HEK293 (cell line): ENCODE data around the gene RTBDN.

ENCODE experiments used
- CTCF ChIA-PET: fragments of 350-600 bp; formaldehyde crosslinking; extraction: SDS; loops from one replicate; lab custom pipeline; 2021; ENCODE audit warnings: antibody characterized with exemption; lab: Yijun Ruan, JAX
- POLR2A ChIA-PET: fragments of 300-600 bp; formaldehyde crosslinking; extraction: SDS; loops from one replicate; lab custom pipeline; 2020; ENCODE audit warnings: antibody characterized with exemption, inconsistent platforms; lab: Yijun Ruan, JAX
- H3K27ac ChIP-seq: fragments of 200-500 bp; sonication (Bioruptor generic); 2 replicates; pipeline ENCODE4 v1.5.1; 2014; ENCODE audit warnings: low read depth, low read length, control low read depth, inconsistent platforms; ENCODE audit errors: extremely low read depth
- H3K36me3 ChIP-seq, 2 experiments: fragments of 200-500 bp in 1 of 2; sonication (Bioruptor generic) in 1 of 2; 1 replicate in 1 of 2; 2 replicates in 1 of 2; pipeline ENCODE4 v1.5.1; 2014 to 2017; ENCODE audit warnings: inconsistent platforms in 2 of 2, low read length in 2 of 2; ENCODE audit not compliant: control insufficient read depth in 2 of 2, insufficient read depth in 1 of 2
- H3K4me1 ChIP-seq: fragments of 200-500 bp; sonication (Bioruptor generic); 2 replicates; pipeline ENCODE4 v1.5.1; 2014; ENCODE audit warnings: mild to moderate bottlenecking, low read length, inconsistent platforms; ENCODE audit not compliant: control insufficient read depth, insufficient read depth
- H3K4me3 ChIP-seq: 2 replicates; pipeline ENCODE4 v1.5.1; 2011; ENCODE audit warnings: low read depth, mild to moderate bottlenecking, control low read depth, low read length, moderate library complexity
- H3K9me3 ChIP-seq: fragments of 200-500 bp; sonication (Bioruptor generic); 2 replicates; pipeline ENCODE4 v1.5.1; 2014; ENCODE audit warnings: low read depth, low read length, inconsistent platforms; ENCODE audit not compliant: control insufficient read depth, insufficient read depth
- BCL11A ChIP-seq: fragments of 450-650 bp; formaldehyde crosslinking; IDR thresholded peaks from 2 replicates; pipeline ENCODE4 v1.5.1; 2016; ENCODE audit warnings: low read depth, missing biosample characterization, missing genetic modification characterization
- EGR2 ChIP-seq: fragments of 450-650 bp; formaldehyde crosslinking; IDR thresholded peaks from 2 replicates; pipeline ENCODE4 v1.5.1; 2016; ENCODE audit warnings: low read depth, missing biosample characterization, missing genetic modification characterization
- HOXA7 ChIP-seq: sonication (generic); formaldehyde crosslinking; IDR thresholded peaks from 2 replicates; pipeline ENCODE4 v1.8.1; 2022; ENCODE audit warnings: missing genetic modification reagents, borderline replicate concordance
- KLF8 ChIP-seq: fragments of 450-650 bp; formaldehyde crosslinking; IDR thresholded peaks from 2 replicates; pipeline ENCODE4 v1.5.1; 2016; ENCODE audit warnings: missing biosample characterization, missing genetic modification characterization
- ZBTB10 ChIP-seq: fragments of 450-650 bp; formaldehyde crosslinking; IDR thresholded peaks from 2 replicates; pipeline ENCODE4 v1.5.1; 2016; ENCODE audit warnings: missing biosample characterization, missing genetic modification characterization
- ZBTB17 ChIP-seq: fragments of 450-650 bp; formaldehyde crosslinking; IDR thresholded peaks from 2 replicates; pipeline ENCODE4 v1.5.1; 2016; ENCODE audit warnings: missing biosample characterization, missing genetic modification characterization
- ZFHX2 ChIP-seq: fragments of 450-650 bp; formaldehyde crosslinking; conservative IDR thresholded peaks from 2 replicates; pipeline ENCODE4 v1.5.1; 2016; ENCODE audit warnings: missing biosample characterization, missing genetic modification characterization
- ZNF140 ChIP-seq: fragments of 450-650 bp; formaldehyde crosslinking; IDR thresholded peaks from 2 replicates; pipeline ENCODE4 v1.5.1; 2016; ENCODE audit warnings: missing biosample characterization, missing genetic modification characterization
- ZNF146 ChIP-seq: fragments of 450-650 bp; formaldehyde crosslinking; IDR thresholded peaks from 2 replicates; pipeline ENCODE4 v1.5.1; 2016; ENCODE audit warnings: missing biosample characterization, missing genetic modification characterization
- ZNF16 ChIP-seq: fragments of 450-650 bp; formaldehyde crosslinking; IDR thresholded peaks from 2 replicates; pipeline ENCODE4 v1.5.1; 2016; ENCODE audit warnings: low read depth, missing biosample characterization, missing genetic modification characterization
- ZNF184 ChIP-seq: fragments of 450-650 bp; IDR thresholded peaks from 2 replicates; pipeline ENCODE4 v1.5.1; 2018; ENCODE audit warnings: missing biosample characterization, mild to moderate bottlenecking, missing genetic modification characterization
- ZNF2 ChIP-seq: fragments of 450-650 bp; formaldehyde crosslinking; IDR thresholded peaks from 2 replicates; pipeline ENCODE4 v1.5.1; 2016; ENCODE audit warnings: missing biosample characterization, missing genetic modification characterization
- ZNF37A ChIP-seq: fragments of 450-650 bp; IDR thresholded peaks from 2 replicates; pipeline ENCODE4 v1.5.1; 2018; ENCODE audit warnings: missing biosample characterization, missing genetic modification characterization
- ZNF433 ChIP-seq: fragments of 450-650 bp; formaldehyde crosslinking; IDR thresholded peaks from 2 replicates; pipeline ENCODE4 v1.5.1; 2016; ENCODE audit warnings: missing biosample characterization, missing genetic modification characterization, low read depth
- ZNF544 ChIP-seq: fragments of 450-650 bp; formaldehyde crosslinking; IDR thresholded peaks from 2 replicates; pipeline ENCODE4 v1.5.0; 2017; ENCODE audit warnings: missing biosample characterization, missing genetic modification characterization
- ZNF560 ChIP-seq: fragments of 450-650 bp; formaldehyde crosslinking; IDR thresholded peaks from 2 replicates; pipeline ENCODE4 v1.5.1; 2017; ENCODE audit warnings: missing biosample characterization, missing genetic modification characterization, borderline replicate concordance
- ZNF621 ChIP-seq: fragments of 450-650 bp; formaldehyde crosslinking; IDR thresholded peaks from 2 replicates; pipeline ENCODE4 v1.5.1; 2017; ENCODE audit warnings: missing biosample characterization, missing genetic modification characterization
- ZNF777 ChIP-seq: fragments of 450-650 bp; formaldehyde crosslinking; IDR thresholded peaks from 2 replicates; pipeline ENCODE4 v1.5.1; 2017; ENCODE audit warnings: missing biosample characterization, missing genetic modification characterization, borderline replicate concordance
- ZNF792 ChIP-seq: fragments of 450-650 bp; formaldehyde crosslinking; IDR thresholded peaks from 2 replicates; pipeline ENCODE4 v1.5.1; 2016; ENCODE audit warnings: missing biosample characterization, missing genetic modification characterization
- ZNF843 ChIP-seq: fragments of 450-650 bp; formaldehyde crosslinking; IDR thresholded peaks from 2 replicates; pipeline ENCODE4 v1.5.1; 2016; ENCODE audit warnings: missing biosample characterization, missing genetic modification characterization
- TF ChIP-seq, protein P1 (sequence below): fragments of 450-650 bp; formaldehyde crosslinking; IDR thresholded peaks from 2 replicates; pipeline ENCODE4 v1.5.1; 2016; ENCODE audit warnings: missing biosample characterization, missing genetic modification characterization
- TF ChIP-seq, protein P2 (sequence below): fragments of 450-650 bp; formaldehyde crosslinking; IDR thresholded peaks from 2 replicates; pipeline ENCODE4; 2016; ENCODE audit warnings: missing biosample characterization, missing genetic modification characterization
- TF ChIP-seq, protein P3 (sequence below): fragments of 450-650 bp; formaldehyde crosslinking; IDR thresholded peaks from 2 replicates; pipeline ENCODE4 v1.5.1; 2016; ENCODE audit warnings: missing biosample characterization, missing genetic modification characterization
- TF ChIP-seq, protein P4 (sequence below): fragments of 450-650 bp; formaldehyde crosslinking; IDR thresholded peaks from 2 replicates; pipeline ENCODE4 v1.5.1; 2017; ENCODE audit warnings: missing biosample characterization, missing genetic modification characterization
- TF ChIP-seq, protein P5 (sequence below): fragments of 450-650 bp; formaldehyde crosslinking; IDR thresholded peaks from 2 replicates; pipeline ENCODE4 v1.5.1; 2017; ENCODE audit warnings: missing biosample characterization, mild to moderate bottlenecking, missing genetic modification characterization, moderate library complexity

Gene RTBDN

DNA sequence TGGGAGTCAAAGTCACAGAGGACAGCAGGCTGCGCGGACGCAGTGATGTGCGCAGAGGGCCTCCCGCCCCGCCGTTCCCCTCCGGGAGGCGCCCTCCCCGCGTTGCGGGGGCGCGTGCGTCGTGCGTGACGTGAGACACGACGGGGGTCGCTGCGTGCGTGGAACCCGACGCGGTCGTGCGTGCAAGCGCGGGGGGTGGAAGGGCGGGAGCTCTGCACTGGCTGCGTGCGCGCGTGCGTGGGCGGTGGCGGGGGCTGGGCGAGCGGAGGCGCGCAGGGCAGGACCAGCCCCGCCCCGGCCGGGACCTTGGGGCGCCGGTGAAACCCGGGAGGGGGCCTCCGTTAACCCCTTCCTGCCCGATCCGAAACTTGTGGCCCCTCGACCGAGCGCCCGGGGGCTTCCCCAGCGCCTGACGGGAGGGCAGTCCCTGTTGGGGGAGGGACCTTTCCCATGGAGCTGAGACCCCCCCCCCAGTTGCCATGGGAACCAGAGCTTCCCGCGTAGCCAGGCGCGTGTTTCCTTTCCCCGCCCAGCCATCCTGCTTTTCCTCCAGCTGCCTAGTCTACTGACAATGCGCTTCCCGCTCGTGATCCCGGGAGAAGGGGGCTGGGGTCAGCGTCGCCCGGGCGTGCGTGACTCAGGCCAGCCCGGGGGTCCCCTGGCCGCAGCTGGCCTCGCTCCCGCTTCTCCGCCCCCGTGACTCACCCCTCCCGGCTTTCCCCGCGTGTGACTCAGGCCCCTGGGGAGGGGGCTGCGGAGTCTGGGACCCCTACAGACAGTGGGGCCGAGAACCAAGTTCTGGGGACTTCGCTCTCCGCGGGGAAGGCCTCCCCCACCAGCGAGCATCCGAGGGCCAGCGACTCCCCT is 51.7 kb downstream of the RTBDN start (continued):
- TF ChIP-seq, protein P1, sequence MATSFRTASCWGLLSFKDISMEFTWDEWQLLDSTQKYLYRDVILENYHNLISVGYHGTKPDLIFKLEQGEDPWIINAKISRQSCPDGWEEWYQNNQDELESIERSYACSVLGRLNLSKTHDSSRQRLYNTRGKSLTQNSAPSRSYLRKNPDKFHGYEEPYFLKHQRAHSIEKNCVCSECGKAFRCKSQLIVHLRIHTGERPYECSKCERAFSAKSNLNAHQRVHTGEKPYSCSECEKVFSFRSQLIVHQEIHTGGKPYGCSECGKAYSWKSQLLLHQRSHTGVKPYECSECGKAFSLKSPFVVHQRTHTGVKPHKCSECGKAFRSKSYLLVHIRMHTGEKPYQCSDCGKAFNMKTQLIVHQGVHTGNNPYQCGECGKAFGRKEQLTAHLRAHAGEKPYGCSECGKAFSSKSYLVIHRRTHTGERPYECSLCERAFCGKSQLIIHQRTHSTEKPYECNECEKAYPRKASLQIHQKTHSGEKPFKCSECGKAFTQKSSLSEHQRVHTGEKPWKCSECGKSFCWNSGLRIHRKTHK (tag by site-specific recombination), result no peak
- TF ChIP-seq ZNF37A (tag by site-specific recombination) (no peak), ZNF843 (tag by site-specific recombination) (peak; percentile 11), ZNF560 (tag by site-specific recombination) (0 out of 2 replicates have a peak, but pooled peaks have one; percentile 38), ZBTB10 (tag by site-specific recombination) (peak; percentile 77), ZBTB17 (tag by site-specific recombination) (no peak), ZNF544 (tag by site-specific recombination) (no peak), ZNF16 (no peak), BCL11A (tag by site-specific recombination) (no peak), HOXA7 (CRISPR knock-in tag) (no peak), ZNF621 (tag by site-specific recombination) (no peak), ZNF792 (no peak), KLF8 (tag by site-specific recombination) (peak; percentile 84), ZNF777 (tag by site-specific recombination) (peak; percentile 74; the same call in 1 of the 2 replicates), ZFHX2 (tag by site-specific recombination) (peak; percentile 99)
- TF ChIP-seq, protein P2, sequence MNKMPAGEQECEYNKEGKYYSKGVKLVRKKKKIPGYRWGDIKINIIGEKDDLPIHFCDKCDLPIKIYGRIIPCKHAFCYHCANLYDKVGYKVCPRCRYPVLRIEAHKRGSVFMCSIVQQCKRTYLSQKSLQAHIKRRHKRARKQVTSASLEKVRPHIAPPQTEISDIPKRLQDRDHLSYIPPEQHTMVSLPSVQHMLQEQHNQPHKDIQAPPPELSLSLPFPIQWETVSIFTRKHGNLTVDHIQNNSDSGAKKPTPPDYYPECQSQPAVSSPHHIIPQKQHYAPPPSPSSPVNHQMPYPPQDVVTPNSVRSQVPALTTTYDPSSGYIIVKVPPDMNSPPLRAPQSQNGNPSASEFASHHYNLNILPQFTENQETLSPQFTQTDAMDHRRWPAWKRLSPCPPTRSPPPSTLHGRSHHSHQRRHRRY, result 0 out of 2 replicates have a peak, but pooled peaks have one; percentile 15
- TF ChIP-seq, protein P3, sequence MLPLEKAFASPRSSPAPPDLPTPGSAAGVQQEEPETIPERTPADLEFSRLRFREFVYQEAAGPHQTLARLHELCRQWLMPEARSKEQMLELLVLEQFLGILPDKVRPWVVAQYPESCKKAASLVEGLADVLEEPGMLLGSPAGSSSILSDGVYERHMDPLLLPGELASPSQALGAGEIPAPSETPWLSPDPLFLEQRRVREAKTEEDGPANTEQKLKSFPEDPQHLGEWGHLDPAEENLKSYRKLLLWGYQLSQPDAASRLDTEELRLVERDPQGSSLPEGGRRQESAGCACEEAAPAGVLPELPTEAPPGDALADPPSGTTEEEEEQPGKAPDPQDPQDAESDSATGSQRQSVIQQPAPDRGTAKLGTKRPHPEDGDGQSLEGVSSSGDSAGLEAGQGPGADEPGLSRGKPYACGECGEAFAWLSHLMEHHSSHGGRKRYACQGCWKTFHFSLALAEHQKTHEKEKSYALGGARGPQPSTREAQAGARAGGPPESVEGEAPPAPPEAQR (tag by site-specific recombination), result no peak

DNA sequence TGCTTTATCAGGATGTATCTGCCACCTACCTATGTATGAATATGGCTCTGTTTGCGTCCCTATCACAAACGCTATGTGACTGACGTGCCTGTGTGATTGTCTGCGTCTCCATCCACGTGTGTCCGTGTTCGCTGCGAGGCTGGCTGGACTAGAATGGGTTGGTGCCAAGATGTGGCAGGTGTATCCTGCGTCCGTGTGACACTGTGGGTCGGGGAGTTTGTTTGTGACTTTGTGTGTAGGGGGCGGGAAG is 52.3 kb downstream of the RTBDN start:
- CTCF ChIA-PET, result interaction anchor here (0.7 to 11.4 kb wide), 3 partner anchors 9 to 16 kb away, joined by 3 to 234 read pairs (median 6); partner anchors contain the start of genes JUNB, PRDX2 and THSD8
- H3K9me3 ChIP-seq, result no peaks in the 10 kb centered on the region
- POLR2A ChIA-PET, result interaction anchor here (1.2 to 2.7 kb wide), 3 partner anchors 8 to 42 kb away, joined by 4 to 33 read pairs (median 4); partner anchors contain the start of gene JUNB
- peaks cover 6% of the 10 kb centered on the region; the same call in 1 of the 2 replicates for H3K4me1 ChIP-seq
- no peaks in the 10 kb centered on the region for H3K36me3 ChIP-seq
- H3K27ac ChIP-seq, result no peak overlapping the region; the same call in 1 of the 2 replicates
- H3K4me3 ChIP-seq, result peak overlapping the region; percentile 47
- TF ChIP-seq ZNF843 (tag by site-specific recombination) (peak; percentile 28), ZNF433 (tag by site-specific recombination) (no peak), ZNF184 (tag by site-specific recombination) (no peak), EGR2 (tag by site-specific recombination) (no peak), ZNF146 (tag by site-specific recombination) (0 out of 2 replicates have a peak, but pooled peaks have one; percentile 21), ZNF140 (no peak), ZNF2 (tag by site-specific recombination) (no peak)
- TF ChIP-seq, protein P4, sequence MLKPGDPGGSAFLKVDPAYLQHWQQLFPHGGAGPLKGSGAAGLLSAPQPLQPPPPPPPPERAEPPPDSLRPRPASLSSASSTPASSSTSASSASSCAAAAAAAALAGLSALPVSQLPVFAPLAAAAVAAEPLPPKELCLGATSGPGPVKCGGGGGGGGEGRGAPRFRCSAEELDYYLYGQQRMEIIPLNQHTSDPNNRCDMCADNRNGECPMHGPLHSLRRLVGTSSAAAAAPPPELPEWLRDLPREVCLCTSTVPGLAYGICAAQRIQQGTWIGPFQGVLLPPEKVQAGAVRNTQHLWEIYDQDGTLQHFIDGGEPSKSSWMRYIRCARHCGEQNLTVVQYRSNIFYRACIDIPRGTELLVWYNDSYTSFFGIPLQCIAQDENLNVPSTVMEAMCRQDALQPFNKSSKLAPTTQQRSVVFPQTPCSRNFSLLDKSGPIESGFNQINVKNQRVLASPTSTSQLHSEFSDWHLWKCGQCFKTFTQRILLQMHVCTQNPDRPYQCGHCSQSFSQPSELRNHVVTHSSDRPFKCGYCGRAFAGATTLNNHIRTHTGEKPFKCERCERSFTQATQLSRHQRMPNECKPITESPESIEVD (tag by site-specific recombination), result no peak
- TF ChIP-seq, protein P5, sequence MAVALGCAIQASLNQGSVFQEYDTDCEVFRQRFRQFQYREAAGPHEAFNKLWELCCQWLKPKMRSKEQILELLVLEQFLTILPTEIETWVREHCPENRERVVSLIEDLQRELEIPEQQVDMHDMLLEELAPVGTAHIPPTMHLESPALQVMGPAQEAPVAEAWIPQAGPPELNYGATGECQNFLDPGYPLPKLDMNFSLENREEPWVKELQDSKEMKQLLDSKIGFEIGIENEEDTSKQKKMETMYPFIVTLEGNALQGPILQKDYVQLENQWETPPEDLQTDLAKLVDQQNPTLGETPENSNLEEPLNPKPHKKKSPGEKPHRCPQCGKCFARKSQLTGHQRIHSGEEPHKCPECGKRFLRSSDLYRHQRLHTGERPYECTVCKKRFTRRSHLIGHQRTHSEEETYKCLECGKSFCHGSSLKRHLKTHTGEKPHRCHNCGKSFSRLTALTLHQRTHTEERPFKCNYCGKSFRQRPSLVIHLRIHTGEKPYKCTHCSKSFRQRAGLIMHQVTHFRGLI, result no peak
- TF ChIP-seq, protein P2, result no peak
